Placental epithelial cell (primary cell): ENCODE results near the gene EPB42. TPM values are rescaled to one million over a fixed set of nuclear protein-coding genes. Genes with fewer than 3 reads are reported as not detected.

ENCODE experiments used
- small RNA-seq: library from RNA; depleted of rRNA; stranded (forward); fragments of <200 nt; gene quantifications from one replicate; pipeline ENCODE3, GENCODE V24; 2012
- total RNA-seq: library from RNA; depleted of rRNA; stranded (reverse); fragments of >200 nt; gene quantifications from 2 replicates; pipeline ENCODE4 v1.2.3, GENCODE V29; 2012

Gene EPB42
- not detected in 2 replicates for total RNA-seq

DNA sequence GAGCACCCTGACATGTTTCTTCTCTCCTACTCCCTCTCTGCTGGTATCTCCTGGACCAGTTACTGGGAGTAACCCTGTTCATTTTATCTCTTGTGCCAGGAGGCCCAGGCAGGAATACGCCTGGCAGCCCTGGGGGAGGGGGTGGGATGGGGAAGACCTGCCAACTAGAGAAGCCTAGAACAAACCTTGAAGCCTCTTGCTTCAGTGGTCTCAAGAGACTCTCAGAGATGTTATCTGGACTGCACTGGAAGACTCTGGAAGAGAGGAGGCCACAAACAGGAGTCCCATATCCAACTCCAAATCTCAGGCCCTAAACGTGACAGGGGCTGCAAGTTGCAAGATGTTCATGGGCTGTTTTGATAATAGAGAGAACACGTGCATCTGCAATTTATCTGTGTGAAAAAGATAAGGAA is at the start of gene EPB42:
Gene EPB42, minus strand, starts transcription at position 28 of the 413 bp plus-strand sequence. CDS start 193 bp downstream, outside the sequence.

DNA sequence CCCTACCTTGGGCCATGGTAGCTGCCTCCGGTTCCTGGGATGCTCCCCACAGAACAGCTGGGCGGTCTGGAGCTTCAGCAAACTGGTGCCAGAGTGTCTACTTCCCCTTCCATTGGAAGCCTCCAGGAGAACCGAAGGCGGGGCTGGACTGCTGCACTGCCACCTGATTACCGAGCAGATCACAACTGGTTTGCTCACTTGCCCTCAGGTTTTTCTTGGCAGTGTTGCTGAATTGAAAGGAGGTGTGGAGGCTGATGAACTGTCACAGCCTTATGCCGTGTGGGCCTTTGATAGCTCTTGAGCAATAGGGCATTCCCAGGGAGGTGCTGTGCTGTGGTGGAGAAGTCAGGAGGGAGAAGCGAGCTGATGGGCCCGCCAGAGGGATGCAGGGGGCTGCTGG is 46.0 kb upstream of the EPB42 start, which contains the start of gene TGM5:
Gene TGM5, minus strand, starts transcription at position 95 of the 400 bp plus-strand sequence. Its CDS starts 79 bp downstream, at position 16.

DNA sequence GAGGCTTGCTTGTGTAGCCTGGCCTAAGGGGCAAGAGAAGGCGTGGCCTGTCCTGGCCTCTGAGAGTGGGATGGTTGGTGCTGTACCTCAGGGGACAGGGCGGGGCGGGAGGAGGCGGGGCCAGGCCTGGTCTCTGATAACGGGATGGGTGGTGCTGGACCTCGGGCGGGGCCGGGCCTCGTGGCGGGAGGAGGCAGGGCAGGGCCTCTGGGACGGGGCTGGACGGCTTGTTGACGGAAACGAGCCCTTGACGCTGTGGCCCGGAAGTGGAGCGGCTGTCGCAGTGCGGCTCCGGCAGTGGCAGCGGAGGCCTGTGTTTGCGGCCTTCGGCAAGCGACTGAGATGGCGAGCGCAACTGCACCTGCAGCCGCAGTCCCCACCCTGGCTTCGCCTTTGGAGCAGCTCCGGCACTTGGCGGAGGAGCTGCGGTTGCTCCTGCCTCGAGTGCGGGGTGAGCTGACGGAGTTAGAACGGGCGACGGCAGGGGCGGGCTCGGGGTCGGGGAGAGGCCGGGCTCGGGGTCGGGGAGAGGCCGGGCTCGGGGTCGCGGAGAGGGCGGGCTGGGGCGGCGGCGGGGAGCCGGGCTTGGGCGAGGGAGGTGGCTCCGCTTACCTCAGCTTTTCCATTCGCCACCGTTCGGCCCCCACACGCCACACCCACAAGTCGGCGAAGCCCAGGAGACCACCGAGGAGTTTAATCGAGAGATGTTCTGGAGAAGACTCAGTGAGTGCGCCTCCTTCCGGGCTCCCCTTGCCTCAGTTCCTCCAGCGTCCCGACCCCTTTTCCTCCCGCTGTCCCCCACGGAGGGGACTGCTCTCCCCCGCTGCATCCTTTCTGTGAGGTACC is 35.4 kb downstream of the EPB42 start, which contains the start of gene CCNDBP1:
Gene CCNDBP1, plus strand, starts transcription at position 247 of the 846 bp plus-strand sequence. Its CDS starts 96 bp downstream, at position 343.

Small RNAs within 50 kb of the gene (small RNA-seq; reads per million reads assigned to genes)
- gene RF00019, result not detected

Other genes with a start within 250 kb of the EPB42 start
- gene UBR1, start 115.0 kb downstream of the EPB42 start, total RNA-seq, result 28.3 and 37.1 TPM in 2 replicates
- gene TMEM62, start 87.4 kb downstream of the EPB42 start, total RNA-seq, result 2.4 and 3.8 TPM in 2 replicates
- 47.1 and 68.4 TPM in 2 replicates for gene CCNDBP1, start 35.6 kb downstream of the EPB42 start, total RNA-seq
- gene TGM5, start 45.9 kb upstream of the EPB42 start, total RNA-seq, result not detected in 2 replicates
- gene TGM7, start 81.2 kb upstream of the EPB42 start, total RNA-seq, result not detected in 2 replicates
- gene LCMT2, start 109.6 kb upstream of the EPB42 start, total RNA-seq, result 5.9 and 10.0 TPM in 2 replicates
- gene ZSCAN29, start 150.0 kb upstream of the EPB42 start, total RNA-seq, result 30.2 and 31.1 TPM in 2 replicates
- 9.0 and 13.9 TPM in 2 replicates for gene TUBGCP4, start 150.1 kb upstream of the EPB42 start, total RNA-seq